Glomerular visceral epithelial cell (primary cell): ENCODE results near the gene CCDC88B.
"Not testable (repeated sequence)": the region's sequence is repeated elsewhere in the genome, so short reads cannot be mapped to it uniquely, and the experiment has no call there.

Source experiments
- DNase-seq: peaks from one replicate; pipeline ENCODE4 v3.0.0-alpha.2; 2016; ENCODE audit errors: extremely low spot score

Gene CCDC88B

DNA sequence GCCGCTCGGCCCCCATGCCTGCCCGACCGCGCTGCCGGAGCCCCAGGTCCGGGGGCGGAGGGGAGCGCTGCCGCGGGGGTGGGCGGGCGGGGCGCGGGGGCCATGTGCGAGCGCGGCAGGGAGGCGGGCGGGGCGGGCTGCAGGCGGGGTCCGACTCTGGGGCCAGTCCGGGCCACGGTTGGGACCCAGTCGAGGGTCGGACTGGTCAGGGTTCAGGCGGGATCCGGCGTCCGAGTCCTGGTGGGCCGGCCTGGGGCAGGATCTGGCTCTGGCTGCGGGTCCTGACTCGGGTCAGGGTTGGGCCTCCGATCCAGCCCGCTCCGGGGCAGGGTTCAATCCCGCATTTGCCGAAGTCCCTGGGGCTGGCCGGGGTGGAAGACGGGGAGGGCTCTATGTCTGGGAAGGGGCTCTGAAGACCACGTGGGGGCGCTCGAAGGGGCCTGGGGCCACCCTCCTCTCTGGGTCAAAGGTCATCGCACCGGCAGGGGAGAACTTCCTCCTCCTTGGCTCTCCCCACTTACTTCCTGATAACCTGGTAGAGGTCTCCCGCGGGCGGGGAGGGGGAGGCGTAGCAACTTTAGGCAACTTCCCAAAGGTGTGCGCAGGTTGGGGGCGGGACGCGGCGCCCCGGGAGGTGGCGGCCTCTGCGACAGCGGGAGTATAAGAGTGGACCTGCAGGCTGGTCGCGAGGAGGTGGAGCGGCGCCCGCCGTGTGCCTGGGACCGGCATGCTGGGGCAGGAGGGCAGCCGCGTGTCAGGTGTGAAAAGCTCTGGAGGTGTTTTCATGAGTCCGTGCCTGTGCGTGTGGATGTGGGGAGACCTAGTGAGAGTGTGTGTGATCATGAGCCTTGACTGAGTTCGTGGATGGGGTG, 34.1 kb upstream of the CCDC88B start:
- DNase-seq = peak; percentile 45

DNA sequence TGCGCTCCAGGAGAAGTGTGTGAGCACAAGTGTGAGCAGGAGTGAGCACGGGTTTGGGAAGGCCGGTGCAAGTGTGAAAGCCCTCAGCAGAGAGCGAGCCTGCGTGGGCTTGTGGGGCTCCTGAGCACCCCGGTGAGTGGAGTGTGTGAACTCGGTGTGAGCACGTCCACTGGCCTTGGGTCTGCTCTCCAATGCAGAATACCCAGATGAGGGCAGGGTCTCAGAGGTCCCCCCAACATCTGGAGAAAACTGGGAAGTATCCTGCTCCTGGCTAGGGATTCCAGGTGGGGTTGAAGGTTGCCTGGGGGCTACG, 33.5 kb upstream of the CCDC88B start:
- no peak for DNase-seq

DNA sequence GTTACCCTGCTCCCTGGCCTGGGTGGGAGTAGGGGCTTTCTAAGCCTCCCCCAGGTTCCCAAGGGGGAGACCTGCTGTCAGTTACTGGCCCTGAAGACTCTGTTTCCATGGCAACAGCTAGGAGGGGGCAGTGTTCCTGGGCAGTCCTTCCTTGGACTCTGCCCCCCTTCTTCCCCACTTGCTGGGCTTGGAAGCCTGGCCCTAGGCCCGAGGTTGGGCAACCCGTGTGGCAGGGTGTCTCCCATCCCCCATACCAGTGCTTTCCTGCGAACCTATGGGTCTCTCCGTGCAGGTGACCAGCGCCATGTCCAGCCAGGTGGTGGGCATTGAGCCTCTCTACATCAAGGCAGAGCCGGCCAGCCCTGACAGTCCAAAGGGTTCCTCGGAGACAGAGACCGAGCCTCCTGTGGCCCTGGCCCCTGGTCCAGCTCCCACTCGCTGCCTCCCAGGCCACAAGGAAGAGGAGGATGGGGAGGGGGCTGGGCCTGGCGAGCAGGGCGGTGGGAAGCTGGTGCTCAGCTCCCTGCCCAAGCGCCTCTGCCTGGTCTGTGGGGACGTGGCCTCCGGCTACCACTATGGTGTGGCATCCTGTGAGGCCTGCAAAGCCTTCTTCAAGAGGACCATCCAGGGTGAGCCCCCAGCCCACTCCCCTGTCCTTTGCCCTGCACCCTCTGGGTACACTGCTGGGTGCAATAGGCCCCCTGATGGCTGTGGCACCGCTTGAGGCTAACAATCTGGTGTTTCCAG, 33.0 kb upstream of the CCDC88B start:
- peak; percentile 35 for DNase-seq

DNA sequence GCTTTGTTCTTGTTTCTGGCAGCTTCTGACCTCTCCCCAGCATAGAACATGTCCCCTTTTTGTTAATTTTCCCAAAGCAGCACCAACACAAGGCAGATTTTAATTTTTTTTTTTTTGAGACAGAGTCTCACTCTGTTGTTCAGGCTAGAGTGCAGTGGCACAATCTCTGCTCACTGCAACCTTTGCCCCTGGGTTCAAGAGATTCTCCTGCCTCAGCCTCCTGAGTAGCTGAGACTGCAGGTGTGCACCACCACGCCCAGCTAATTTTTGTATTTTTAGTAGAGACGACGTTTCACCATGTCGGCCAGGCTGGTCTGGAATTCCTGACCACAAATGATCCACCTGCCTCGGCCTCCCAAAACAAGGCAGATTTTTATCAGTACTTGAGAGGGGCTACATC, 32.2 kb upstream of the CCDC88B start:
- not testable (repeated sequence) for DNase-seq

DNA sequence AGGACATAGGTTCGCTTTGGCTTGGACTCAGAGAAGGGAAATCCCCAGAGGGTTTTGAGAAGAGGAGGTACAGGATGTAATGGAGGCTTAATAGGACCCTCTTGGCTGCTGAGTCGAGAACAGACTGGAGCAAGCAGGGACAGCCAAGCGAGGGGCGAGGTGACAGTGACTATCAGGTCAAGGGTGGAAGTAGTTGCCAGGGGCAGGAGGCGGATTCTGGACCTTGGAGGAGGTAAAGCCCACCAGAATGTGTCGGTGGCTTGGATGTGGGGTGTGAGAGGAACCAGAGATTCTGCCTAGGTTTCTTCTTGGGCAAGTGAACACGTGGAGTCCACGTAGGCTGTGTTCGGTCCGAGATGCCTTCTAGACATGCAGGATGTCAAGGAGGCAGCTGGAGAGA, 27.1 kb upstream of the CCDC88B start:
- DNase-seq = no peak

DNA sequence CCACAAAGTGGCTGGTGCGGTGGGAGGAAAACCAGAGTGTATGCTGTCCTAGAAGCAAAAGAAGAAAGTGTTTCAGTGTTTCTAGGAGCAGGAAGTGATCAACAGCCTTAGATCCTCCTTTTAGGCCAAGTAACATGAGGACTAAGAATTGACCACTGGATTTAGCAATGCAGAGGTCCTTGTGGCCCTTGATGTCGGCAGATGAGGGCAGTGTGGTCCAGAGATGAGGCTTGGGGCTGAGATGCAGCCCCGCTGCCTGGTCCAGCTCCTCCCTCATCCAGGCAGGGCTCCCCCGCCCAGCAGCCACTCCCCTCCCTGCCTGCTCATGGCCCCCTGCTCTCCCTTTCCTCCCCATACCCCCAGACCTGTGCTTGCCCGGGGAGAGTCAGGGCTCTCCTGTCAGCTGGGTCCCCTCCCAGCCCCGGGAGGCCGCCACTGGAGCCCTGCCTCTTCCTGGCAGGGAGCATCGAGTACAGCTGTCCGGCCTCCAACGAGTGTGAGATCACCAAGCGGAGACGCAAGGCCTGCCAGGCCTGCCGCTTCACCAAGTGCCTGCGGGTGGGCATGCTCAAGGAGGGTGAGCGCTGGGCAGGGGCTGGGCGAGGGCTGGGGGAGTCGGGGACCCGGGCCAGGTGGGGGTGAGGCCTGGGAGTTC, 26.4 kb upstream of the CCDC88B start:
- DNase-seq = no peak

DNA sequence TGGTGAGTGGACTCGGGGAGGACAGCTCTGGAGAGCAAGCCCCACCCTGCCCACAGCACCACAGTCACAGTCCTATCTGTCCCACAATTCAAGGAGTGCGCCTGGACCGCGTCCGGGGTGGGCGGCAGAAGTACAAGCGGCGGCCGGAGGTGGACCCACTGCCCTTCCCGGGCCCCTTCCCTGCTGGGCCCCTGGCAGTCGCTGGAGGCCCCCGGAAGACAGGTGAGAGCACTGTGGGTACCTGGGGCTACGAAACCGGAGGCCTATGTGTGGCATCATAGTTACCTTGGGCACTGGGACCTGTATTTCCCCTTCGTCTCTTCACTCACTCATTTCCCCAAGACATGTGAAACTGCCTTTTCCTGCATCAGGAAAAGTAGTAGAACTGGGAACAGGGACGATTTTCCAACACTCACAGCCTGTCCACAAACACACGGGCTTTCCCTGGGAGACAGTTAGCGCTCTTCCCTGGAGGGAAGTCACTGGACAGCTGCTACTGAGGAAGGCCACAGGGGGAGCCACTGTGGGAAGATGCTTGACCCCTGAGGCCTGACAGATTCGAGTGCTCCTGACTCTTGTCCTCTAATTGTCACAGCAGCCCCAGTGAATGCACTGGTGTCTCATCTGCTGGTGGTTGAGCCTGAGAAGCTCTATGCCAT, 25.7 kb upstream of the CCDC88B start:
- no peak for DNase-seq

DNA sequence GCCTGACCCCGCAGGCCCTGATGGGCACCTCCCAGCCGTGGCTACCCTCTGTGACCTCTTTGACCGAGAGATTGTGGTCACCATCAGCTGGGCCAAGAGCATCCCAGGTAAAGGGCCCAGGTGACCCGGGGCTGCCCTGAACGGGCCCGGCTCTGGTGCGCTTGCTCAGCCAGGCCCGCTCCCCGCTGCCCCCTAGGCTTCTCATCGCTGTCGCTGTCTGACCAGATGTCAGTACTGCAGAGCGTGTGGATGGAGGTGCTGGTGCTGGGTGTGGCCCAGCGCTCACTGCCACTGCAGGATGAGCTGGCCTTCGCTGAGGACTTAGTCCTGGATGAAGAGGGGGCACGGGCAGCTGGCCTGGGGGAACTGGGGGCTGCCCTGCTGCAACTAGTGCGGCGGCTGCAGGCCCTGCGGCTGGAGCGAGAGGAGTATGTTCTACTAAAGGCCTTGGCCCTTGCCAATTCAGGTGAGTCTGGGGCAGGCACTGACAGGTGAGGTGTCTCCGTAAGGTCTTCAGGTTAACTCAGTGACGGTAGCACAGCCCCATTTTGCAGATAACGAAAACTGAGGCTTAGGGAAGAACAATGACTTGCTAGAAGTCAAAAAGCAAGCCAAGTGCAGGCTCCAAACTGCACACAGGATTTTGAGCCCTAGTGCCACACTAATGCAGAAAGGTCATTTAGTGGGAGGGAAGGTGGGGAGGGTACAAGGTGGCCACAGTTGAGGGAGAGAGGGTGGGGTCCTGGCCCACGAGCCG, 25.0 kb upstream of the CCDC88B start:
- DNase-seq = no peak

DNA sequence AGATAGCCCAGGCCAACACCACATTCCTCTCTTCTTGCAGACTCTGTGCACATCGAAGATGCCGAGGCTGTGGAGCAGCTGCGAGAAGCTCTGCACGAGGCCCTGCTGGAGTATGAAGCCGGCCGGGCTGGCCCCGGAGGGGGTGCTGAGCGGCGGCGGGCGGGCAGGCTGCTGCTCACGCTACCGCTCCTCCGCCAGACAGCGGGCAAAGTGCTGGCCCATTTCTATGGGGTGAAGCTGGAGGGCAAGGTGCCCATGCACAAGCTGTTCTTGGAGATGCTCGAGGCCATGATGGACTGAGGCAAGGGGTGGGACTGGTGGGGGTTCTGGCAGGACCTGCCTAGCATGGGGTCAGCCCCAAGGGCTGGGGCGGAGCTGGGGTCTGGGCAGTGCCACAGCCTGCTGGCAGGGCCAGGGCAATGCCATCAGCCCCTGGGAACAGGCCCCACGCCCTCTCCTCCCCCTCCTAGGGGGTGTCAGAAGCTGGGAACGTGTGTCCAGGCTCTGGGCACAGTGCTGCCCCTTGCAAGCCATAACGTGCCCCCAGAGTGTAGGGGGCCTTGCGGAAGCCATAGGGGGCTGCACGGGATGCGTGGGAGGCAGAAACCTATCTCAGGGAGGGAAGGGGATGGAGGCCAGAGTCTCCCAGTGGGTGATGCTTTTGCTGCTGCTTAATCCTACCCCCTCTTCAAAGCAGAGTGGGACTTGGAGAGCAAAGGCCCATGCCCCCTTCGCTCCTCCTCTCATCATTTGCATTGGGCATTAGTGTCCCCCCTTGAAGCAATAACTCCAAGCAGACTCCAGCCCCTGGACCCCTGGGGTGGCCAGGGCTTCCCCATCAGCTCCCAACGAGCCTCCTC, 24.1 kb upstream of the CCDC88B start:
- DNase-seq = not testable (repeated sequence)

DNA sequence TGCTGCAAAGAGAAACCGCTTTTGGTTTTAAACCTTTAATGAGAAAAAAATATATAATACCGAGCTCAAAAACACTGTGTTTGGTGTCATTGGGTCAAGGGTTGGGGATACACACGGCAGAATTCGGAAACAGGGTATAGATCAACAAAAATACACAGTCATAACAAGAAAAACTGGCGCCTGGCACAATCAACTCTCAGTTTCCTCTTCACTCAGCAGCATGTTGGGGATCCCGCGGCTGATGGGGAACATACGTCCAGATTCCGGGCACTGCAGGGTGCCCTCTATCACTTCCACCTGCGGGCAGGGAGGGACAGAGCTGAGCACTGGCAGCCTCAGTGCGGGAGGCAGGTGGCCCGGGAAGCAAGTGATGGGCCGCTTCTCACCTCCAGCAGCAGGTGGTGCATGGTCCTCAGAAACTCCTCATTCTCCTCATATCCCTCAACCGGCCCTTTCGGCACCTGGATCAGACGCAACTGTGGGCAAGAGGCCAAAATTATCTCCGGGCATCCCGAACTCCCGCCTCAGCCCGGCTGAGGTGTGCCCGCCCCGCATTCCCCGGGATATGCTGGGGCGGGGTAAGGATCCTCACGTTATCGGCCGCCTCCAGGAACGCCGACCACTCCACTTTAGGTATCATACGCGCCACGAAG, 23.2 kb upstream of the CCDC88B start:
- DNase-seq = peak; percentile 53

DNA sequence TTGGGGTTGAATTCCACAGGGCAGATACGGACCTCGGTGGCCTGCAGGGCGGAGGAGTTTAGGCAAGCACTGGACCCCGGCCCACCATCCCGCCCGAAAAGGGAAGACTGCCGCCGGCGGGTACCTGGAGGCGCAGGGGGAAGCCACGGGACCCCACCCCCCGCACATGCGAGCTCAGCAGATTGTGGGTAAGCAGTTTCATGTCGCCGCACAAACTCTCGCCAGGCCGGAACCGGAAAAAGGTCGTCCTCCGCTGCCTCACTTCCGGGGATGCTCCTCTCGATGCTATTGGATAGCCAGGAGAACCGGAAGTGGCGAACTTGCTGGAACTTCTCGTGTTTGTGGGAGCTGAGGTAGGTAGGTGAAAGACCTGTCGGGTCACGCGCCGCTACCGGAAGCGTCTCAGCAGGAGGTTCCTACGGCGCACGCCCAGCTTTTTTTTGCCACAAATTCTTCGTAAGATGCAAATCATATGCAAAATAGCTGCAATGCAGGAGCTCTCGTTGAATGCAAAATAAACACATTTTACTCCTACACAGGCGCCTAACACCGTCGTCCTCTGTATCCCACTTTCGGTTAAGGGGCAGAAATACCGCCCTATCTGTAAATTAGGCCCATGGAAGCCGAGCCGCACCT, 22.6 kb upstream of the CCDC88B start, which contains the start of gene TRMT112:
Gene TRMT112, minus strand, starts transcription at position 235 of the 636 bp plus-strand sequence. Its CDS starts 33 bp downstream, at position 202.
- DNase-seq = peak; percentile 99

DNA sequence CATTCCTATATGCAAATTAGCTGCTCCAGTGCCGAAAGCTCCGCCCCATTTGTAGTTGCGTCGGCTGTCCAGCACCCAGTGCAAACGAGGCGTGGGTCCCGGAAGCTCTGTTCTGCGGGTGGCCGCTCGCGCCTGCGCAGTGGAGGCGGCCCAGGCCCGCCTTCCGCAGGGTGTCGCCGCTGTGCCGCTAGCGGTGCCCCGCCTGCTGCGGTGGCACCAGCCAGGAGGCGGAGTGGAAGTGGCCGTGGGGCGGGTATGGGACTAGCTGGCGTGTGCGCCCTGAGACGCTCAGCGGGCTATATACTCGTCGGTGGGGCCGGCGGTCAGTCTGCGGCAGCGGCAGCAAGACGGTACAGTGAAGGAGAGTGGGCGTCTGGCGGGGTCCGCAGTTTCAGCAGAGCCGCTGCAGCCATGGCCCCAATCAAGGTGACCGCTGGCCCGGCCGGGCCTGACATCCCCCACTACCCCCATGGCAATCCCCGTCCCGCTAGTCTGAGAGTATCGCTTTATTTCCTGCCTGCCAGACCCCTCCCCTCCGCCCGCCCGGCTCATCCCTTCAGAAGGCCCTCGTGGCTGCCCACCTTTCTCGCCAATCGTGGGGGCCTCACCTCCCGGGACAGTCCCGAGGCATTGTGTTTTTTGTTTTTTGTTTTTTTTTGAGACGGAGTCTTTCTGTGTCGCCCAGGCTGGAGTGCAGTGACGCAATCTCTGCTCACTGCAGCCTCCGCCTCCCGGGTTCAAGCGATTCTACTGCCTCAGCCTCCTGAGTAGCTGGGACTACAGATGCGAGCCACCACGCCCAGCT, 21.8 kb upstream of the CCDC88B start, which contains the start of gene PRDX5:
Gene PRDX5, plus strand, starts transcription at position 161 of the 805 bp plus-strand sequence. Its CDS starts 95 bp downstream, at position 256.
- DNase-seq = peak; percentile 97

DNA sequence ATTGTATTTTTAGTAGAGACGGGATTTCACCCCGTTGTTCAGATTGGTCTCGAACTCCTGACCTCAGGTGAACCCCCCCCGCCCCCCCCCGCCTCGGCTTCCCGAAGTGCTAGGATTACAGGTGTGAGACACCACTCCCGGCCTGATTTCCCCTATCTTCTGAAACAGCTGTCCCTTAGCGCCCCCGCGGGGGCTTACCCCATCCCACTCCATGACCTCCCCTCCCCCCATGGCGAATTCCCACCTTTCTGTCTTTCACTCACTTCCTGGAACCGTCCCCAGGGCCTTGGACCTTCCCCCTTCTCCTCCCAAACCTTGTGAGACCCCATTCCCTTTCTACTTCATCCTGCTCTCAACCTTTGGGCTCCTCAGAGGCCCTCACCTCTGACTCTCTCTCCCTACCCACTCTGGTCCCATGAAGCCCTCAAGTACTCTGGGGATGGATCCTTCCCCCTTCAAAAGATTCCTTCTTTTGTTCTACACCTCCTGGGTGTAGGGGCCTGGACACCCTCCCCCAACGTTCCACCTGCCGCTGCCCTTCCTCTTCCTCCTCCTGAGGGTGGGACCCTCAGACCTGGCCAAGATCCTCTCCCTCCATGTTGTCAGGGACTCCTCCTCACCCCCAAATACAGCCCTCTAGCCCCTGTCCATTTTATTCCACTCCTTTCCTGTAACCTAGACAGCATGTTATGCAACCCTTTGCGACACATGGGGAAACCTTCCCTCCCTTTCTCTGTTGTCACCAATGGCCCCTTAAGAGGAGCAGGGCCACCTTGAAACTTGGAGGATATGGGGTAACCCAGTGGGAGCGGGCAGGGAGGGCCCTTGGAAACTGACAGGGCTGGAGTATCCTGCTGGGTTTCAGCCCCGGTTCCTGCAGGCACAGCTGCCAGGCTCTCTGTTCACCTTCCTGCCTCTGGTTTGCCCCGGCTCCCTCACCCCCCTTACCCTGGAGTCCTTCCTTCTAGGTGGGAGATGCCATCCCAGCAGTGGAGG, 20.9 kb upstream of the CCDC88B start:
- DNase-seq = no peak

DNA sequence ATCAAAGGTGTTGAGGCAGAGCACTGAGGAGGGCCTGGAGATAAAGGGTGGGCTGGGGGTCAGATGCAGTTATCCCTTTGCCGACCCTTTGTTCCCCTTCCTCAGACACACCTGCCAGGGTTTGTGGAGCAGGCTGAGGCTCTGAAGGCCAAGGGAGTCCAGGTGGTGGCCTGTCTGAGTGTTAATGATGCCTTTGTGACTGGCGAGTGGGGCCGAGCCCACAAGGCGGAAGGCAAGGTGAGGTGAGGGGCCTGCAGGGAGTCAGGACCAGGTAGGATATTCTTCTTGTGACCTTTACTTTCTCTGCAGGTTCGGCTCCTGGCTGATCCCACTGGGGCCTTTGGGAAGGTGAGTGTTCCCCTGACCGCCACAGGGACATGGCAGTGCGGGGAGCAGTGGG, 19.4 kb upstream of the CCDC88B start:
- DNase-seq = no peak

DNA sequence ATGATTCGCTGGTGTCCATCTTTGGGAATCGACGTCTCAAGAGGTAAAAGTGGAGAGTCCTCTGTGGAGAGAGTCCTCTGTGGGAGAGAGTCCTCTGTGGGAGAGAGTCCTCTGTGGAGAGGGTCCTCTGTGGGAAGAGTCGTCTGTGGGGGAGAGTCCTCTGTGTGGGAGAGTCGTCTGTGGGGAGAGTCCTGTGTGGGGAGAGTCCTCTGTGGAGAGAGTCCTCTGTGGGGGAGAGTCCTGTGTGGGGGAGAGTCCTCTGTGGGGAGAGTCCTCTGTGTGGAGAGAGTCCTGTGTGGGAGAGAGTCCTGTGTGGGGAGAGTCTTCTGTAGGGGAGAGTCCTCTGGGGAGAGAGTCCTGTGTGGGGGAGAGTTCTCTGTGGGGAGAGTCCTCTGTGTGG, 19.0 kb upstream of the CCDC88B start:
- no peak for DNase-seq

DNA sequence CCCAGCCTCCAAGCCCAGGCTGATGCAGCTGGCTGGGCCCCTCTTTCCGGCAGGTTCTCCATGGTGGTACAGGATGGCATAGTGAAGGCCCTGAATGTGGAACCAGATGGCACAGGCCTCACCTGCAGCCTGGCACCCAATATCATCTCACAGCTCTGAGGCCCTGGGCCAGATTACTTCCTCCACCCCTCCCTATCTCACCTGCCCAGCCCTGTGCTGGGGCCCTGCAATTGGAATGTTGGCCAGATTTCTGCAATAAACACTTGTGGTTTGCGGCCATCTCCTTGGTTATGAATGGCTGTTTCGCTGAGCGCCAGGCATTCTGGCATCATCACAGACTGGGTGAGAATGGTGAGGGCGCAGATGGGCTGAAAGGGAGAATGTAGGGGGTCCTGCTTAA, 18.5 kb upstream of the CCDC88B start:
- DNase-seq = peak; percentile 67

DNA sequence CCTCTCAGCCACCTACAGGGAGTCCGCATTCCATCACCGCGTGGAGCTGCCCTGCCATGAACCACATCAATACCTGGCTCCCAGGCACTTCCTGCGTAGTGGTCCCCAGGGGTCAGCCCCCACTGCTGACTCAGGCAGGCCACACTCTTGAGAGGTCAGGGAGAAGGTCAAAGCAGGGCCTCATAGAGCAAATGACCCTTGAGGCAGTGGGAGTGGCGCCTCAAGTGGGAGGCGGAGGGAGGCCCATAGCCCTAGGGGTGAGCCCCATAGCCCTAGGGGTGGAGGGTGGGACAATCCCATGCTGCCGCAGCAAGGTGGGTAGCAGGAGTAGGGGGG, 17.1 kb upstream of the CCDC88B start:
- DNase-seq = no peak
